ENCODE data around the gene SERPINA9. TPM values are rescaled to one million over a fixed set of nuclear protein-coding genes. Genes with fewer than 3 reads are reported as not detected.
"Not testable (repeated sequence)": the region's sequence is repeated elsewhere in the genome, so short reads cannot be mapped to it uniquely, and the experiment has no call there.

SERPINA9 gene, protein sequence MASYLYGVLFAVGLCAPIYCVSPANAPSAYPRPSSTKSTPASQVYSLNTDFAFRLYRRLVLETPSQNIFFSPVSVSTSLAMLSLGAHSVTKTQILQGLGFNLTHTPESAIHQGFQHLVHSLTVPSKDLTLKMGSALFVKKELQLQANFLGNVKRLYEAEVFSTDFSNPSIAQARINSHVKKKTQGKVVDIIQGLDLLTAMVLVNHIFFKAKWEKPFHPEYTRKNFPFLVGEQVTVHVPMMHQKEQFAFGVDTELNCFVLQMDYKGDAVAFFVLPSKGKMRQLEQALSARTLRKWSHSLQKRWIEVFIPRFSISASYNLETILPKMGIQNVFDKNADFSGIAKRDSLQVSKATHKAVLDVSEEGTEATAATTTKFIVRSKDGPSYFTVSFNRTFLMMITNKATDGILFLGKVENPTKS
- not detected for total RNA-seq

DNA sequence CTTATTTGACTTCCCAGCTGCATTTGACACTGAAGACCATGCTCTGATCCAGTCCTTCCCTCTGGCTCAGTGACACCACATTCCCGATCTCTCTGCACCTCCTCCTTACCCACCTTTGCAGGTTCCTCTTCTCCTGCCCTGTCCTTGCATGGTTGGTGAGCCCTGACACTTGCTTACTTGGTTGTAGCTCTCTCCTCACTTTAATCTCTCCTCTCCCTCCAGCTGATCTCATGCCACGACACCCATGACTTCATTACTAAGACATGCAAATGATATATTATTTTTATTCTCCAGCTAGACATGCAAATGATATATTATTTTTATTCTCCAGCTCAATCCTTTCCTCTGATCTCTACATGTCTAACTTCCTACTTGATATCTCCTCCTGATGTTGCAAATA is at the start of gene SERPINA9:
Gene SERPINA9 (minus strand): TSS at position 175 of the 400 bp plus-strand sequence. CDS start 6,357 bp downstream, outside the sequence.
- DNase-seq (ENCODE audit: low spot score): no peak

DNA sequence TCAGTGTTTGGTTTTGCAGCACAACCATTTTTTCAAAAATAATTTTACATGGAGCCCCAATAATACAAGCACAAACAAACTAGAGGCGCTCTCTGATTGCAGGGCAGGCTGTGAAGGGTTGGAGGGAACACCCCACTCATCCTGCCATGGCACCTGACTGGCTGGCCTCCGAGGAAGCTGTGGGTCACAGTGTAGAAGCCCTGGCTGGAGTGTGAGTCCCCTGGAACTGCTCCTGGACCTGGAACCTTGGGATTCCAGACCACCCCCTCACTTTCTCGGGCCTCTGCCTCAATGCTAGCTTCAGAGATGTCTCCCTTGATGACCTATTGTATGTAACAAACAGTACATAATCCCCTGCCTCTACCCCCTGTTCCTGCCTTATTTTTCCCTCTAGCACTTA is 48.1 kb upstream of the SERPINA9 start:
- DNase-seq (ENCODE audit: low spot score): no peak

DNA sequence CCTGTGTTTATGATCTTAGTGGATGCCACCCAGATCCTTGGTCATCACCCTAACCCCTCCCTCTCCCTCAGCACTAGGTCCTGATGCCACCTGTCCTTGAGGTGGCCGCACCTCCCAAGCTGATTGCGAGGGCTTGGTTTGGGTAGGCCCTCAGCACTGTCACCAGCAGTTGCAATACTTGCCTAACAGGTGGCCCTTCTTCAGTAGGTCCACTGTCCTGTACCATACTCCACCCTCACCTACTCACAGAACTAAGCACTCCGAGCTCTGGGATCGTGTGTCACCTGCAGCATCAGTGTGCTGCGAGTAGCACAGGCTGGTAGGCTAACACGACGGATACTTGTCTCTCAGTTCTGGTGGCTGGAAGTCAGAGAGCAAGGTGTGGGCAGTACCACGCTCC is 47.3 kb upstream of the SERPINA9 start:
- DNase-seq (ENCODE audit: low spot score): no peak

DNA sequence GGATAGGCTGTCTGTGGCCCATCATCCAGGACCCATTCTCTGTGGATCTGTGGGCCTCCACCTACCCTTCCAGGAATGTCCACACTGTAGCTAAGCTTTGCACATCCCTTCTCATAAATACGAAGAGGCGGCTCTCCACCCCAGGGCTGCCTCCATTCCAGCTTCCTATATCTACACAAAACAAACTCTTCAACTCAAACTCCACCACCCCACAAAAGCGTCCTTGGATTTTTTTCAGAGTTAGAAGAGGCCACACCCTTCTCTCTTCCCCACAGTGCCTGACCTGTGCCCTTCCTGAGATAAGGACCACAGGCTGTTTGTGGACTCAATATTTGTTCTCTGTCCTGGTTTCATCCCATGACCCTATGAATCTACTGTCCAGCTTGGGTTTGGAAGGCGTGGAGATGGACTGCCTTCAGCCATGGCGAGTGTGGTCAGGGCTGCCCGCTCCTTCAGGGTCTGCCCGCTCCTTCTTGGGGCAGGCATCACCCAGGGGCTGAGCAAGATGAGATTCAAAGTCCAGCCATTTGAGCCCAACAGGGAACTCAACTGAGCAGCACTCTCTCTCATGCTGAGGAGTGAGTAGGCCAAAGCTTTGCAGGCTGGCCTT is 46.2 kb upstream of the SERPINA9 start:
- DNase-seq (ENCODE audit: low spot score): no peak

DNA sequence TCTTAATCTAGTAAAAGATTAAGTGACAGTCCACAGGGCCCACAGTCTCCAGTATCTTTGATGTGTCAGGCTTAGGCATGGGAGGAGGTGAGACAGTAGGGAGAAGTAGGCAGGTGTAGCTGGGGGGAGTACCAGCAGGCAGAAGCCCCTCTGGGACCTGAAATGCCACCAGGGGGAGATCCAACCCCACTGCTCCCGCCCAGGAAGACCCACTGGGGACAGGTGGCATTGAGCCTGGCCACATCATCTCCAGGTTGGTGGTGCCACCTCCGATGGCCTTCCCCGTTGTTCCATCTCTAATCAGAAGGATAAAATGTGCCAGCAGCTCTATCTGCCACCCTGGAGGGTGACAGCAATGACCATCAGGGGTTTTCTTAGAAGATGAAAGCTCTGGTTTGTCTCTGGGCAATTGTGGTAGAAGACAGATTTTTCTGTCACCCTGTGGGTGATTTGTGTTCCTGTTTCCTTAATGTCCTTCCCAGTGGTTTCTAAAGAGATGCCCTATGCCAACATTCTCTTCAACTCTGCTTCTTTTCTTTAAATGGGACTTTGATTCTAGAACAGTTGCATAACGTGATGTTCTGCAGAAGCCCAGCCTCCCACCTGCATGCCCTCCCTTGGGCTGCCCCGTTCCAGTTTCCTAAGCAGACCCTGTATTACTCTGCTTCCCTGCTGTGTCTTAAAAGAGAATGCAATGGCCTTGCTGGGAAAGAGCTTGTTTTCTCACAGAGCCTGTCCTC is 45.5 kb upstream of the SERPINA9 start:
- DNase-seq (ENCODE audit: low spot score): no peak

DNA sequence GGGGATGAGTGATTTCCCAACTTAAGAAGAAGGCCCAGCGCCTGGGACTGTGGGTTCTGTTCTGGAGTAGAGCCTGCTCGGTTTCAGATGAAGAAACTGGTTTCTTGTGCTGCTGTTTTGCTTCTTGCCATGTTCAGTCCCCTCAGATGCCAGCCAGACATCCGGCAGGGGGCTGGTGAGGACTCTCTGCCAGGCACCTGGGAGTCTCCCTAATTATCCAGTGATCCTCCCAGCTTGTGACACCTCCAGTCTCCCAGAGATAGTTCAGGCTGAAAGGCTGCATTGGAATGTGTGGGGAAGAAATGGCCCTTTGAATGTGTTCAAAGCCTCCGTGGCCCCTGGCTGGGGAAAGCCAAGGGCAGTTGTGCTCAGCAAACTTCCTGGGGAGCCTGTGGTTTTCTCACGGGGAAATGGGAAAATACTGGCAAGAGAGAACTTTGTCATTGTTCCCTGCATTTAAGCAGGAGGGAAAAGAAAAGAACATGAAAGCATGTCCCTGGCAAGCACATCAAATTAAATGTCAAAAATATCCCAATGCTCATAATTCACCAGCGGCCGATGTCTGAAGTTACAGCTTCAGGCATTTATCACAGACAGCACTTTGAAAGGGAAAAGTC is 41.8 kb upstream of the SERPINA9 start:
- no peak for DNase-seq (ENCODE audit: low spot score)

DNA sequence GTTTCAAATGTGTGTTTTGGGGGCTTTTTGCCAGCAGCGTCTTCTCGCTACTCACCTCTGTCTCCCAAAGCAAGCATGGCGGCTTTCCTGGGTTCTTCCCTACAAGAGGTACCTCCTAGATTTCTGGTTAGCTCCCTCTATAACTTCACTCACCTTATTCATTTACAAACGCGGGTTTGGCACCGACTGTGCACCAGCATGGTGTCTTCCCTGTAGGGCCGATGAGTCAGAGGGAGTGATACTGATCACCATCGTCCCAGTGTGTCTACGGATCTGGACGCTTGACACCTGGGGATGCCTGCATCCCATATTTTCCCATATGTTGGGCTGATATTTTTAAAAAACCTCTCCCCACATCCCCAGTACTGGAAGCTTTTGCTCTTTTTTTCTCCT is 41.2 kb upstream of the SERPINA9 start:
- no peak for DNase-seq (ENCODE audit: low spot score)

DNA sequence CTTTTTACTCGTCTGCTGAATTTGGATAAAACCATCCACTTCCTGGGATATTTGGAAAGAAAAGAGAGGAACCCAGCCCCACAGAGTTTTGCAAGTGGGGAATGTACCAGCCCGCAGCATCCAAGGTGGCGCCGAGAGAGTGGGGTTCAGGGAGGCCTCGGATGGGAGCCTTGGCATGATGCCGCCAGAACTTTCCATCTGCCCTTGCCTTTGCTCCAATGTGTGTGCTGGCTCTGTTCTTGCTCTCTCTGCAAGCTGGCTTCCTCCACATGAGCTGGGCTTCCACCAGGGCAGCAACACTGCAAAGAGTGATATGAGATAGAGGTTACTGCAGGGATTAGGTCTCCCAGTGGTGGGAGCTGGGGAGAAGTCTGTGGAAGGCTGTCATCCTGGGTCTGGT is 39.9 kb upstream of the SERPINA9 start:
- DNase-seq (ENCODE audit: low spot score): no peak

DNA sequence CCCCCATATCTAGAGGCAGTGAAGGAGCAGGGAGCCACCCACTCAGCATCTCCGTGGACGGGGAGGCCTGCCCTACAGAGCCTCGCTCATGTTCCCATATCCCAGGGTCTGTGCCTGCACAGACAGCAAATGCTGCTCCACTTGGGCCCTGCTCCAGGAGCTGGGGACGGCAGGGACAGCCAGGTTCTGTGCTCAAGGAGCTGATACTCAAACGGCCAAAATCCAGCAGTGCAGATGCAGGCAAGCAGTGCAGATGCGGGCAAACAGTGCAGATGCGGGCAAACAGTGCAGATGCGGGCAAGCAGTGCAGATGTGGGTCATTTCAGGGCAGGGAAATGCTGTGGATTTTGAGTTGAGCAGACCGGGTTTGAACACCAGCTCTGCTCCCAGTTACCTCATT is 39.4 kb upstream of the SERPINA9 start:
- no peak for DNase-seq (ENCODE audit: low spot score)

DNA sequence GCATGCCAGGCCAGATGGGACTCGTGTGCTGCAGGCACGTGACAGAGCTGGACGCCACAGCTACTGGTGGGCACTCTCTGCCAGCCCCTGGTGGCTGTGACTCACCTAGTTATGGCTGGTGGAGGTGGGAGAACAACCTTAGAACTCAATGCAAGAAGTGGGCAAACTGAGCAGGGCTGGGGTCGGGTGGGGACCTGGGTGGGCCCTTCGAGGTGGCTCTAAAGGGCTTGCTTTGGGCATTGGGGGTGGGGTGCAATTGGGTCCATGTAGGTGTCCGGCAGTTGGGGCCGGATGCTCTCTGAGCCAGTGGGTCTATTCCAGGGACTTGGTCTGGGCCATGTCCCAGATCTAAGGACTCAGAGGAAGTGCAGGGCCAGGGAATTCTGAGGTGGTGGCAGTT is 38.4 kb upstream of the SERPINA9 start:
- no peak for DNase-seq (ENCODE audit: low spot score)

DNA sequence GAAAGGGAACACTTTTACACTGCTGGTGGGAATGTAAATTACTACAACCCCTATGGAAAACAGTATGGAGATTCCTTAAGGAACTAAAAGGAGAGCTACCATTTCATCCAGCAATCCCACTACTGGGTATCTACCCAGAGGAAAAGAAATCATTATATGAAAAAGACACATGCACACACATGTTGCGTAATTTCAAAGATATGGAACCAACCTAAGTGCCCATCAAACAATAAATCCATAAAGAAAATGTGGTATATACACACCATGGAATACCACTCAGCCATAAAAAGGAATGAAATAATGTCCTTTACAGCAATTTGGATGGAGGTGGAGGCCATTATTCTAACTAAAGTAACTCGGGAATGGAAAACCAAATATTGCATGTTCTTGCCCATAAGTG is 34.5 kb upstream of the SERPINA9 start:
- DNase-seq (ENCODE audit: low spot score): not testable (repeated sequence)

DNA sequence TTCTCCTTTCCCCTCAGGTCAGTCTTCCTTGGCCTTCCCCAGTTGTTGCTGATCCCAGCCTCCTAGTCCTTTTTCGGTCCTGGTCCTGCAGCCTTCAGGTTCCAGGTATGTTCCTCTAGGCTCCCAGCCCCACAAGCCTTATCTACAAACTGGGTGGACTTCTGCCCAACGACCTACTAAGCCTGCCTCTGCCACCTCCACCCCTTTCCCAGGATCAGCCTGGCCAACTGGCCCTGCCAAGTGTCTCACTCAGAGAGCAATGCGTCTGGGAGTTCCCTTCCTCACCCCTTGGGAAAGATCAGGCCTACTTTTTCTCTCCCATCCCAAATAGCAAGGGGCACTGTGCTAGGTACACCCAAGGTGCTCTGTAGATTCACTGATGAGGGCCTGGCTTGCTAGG is 33.4 kb upstream of the SERPINA9 start, which contains the start of gene SERPINA12:
Gene SERPINA12 (minus strand): TSS at position 114 of the 400 bp plus-strand sequence. CDS start 11,072 bp downstream, outside the sequence.
- no peak for DNase-seq (ENCODE audit: low spot score)

DNA sequence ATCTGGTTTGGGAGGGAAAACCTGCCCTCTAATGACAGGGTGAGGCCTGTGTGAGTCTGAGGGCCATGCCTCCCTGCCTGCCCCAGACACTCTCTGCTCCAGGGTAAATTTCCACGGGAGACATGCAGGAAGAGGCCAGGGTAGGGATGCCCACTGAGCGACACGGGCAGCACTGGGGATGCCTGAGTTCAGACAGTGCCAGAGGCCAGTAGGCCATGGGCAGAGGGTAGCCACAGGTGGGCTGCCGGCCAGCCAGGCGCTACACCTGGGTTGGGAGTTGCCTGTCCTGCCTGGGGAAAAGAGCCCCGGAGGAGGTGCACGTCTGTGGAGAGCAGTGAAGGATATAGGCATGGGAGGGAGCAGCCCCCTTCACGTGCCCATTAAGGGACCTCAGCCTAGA is 29.6 kb upstream of the SERPINA9 start:
- no peak for DNase-seq (ENCODE audit: low spot score)

DNA sequence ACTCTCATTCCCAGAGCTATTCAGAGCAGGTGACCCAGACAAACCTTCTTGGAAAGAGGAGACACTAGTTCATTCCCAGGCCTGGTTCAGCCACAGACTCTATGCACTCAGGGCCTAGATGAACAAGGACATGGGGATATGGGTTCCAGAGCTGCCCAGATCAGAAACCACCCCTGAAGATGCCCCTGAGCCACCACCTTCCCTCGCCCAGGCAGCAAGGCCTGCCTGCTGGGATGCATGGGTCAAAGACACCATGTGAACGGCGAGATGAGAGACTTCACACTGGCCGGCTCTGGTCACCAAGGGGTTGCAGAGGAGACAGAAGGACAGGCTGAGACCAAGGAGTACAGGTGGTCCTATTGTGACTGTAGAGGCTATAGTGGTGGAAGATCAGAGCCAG is 29.2 kb upstream of the SERPINA9 start:
- no peak for DNase-seq (ENCODE audit: low spot score)

DNA sequence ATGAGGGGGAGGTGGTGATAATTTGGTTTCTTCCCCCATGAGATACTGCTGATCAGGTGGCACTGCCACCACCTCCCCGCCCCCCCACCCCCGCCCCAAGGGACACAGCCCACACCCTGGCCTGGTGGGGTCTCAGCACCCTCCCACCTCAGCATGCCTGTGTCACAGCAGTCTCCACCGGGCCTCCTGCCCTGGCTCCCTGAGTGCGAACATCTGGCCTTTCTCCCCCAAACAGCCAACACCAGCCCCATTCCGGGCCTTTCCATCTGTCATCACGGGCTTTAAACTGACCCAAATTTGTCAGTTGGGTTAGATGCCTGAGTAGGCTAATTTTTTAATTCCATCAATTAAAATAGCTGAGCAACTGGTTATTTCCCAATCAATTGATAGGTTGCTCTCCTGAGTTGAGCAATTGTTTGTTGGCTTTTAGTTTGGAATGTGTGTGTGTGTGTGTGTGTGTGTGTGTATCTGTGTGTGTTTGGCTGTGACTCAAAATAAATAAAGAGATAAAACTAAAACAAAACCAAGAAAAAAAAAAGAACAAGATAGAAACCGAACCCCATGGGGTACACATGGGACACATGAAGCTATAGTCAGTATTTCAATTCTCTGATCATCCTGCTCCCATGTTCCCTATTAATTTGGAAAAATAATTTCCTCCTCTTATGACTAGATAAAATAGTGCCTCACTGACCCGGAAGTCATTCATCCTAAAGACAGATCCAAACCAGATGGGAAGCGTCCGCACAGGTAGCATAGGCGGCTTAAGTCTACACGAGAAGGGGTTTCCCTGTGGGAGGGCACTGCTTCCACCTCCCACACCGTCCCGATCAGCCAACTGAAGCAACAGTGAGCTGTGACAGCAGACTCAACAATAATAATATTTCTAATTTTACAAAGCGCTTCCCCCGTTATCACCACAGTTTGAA is 25.9 kb upstream of the SERPINA9 start:
- DNase-seq (ENCODE audit: low spot score): no peak

DNA sequence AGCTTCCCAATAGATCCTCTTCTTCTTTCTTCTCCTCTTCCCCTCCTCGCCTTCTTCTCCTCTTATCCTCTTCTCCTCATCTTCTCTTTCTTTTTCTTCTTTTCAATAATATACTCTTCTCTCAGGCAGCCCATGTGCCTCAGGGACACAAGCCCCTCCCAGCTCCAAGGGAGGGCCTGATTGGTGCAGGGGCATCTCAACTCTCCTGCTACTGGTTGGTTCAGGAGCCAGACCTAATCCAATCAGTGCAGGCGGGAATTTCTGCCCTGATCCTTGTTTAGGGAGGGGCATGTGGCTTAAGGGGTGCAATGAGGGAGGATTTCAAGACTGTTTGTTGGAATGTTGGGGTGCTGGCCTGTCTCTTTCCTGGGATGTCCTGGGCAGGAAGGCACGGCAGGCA is 24.3 kb upstream of the SERPINA9 start:
- no peak for DNase-seq (ENCODE audit: low spot score)

DNA sequence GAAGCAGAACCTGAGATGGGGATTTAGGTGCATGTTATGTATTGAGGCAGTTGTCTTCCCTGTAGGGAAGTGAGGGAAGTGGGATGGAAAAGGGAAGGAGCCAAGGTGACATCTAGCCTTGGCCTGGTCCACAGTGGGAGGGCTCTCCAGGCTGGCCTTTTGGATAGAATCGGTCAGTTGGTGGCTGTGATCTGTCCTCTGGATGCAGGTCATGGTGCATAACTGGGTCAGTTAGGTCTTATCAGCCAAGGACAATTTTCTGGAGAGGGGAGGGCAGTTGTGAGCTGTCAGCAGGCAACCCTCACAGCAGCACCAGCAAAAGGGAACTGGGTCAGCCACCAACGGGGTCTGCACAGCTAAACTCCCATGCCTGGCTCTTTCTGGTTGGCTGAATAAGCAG is 23.7 kb upstream of the SERPINA9 start:
- no peak for DNase-seq (ENCODE audit: low spot score)

DNA sequence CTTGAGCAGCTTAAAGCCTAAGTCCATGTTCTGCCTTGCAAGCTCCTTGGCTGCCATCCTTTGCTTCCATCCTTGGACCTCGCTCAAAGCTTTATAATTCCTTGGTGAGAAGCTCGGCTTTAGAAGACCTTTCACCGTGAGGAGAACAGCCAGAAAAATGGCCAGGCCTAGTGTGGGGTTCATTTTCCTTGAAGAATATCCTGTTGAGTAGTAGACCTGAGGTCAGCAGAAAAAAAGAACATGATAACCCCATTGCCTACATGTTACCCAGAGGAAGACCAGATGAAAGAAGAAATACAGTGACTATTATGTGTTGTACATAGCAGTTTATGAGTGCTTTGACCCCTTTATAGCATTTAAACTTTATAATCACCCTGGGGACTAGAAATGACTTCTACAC is 22.2 kb upstream of the SERPINA9 start:
- DNase-seq (ENCODE audit: low spot score): no peak

DNA sequence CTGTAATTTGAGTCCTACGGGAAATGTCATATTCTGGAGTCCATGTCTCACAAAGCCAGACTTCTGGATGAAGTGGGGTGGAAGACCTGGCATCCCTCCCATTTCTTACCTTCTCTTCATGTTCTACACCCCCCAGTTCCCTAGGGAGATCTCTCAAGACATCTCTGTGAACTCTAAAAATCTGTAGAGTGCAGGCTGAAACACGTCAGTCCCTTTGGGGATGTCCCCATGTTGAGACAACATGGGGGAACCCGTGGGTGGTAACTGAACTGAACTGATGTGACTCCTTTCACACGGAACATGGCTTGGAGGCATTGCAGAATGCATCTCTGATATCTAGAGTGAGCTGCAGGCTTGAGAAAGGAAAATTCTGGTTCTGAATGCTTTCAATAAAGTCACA is 18.1 kb upstream of the SERPINA9 start:
- no peak for DNase-seq (ENCODE audit: low spot score)

DNA sequence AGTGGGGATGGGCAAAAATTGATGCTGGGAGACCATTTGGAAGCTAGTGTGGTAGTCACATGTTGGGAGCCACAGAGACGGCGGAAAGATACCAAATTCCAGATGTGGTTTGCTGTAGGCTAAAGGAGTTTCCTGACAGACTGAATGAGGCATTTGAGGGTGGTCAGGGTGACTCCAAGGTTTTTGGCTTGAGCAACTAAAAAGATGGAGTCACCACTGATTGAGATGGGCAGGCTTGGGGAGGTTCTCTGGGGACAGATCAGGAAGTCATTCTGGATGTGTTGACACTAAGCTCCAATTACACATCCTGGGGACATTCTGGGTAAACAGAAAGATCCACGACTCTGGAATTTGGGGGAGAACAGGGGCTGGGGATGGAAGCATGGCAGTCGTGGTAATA is 15.5 kb upstream of the SERPINA9 start:
- no peak for DNase-seq (ENCODE audit: low spot score)

DNA sequence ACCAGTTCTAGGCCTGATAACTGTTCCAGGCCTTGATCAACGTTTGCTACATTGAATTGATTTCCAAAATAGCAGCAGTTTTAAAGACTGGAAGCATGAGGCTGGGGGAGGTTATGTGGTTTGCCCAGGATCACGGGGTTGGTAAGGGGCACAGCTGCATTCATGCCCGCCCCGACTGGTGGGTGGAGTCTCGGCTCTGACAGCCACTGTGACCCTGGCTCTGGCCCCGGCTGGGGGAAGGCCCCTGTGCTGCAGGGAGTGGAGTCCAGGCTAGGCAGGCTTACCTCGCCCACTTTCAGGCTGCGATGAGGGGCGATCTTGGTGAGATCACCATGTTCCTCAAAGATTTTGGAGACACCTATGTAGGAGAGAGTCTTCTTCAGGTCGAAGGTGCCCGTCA is 13.3 kb upstream of the SERPINA9 start:
- DNase-seq (ENCODE audit: low spot score): no peak

Data from mucosa of gallbladder (tissue), 1 donor.